Mesenchymal stem cell (in vitro differentiated cells and primary cell): ENCODE results near the gene UBL4A. TPM values are rescaled to one million over a fixed set of nuclear protein-coding genes. Genes with fewer than 3 reads are reported as not detected.

Experiments used
- DNase-seq: peaks from one replicate; pipeline ENCODE4 v3.0.0-alpha.2; 2013
- H2AFZ ChIP-seq: one replicate; pipeline ENCODE4 v1.6.1; 2013; ENCODE audit warnings: low read depth, mild to moderate bottlenecking, control low read depth, inconsistent platforms, low read length, moderate library complexity
- H2AK5ac ChIP-seq: 2 replicates; pipeline ENCODE4 v1.6.1; 2013; ENCODE audit warnings: low read length, moderate library complexity, mild to moderate bottlenecking, inconsistent platforms; ENCODE audit not compliant: severe bottlenecking
- H2BK120ac ChIP-seq: one replicate; pipeline ENCODE4 v1.6.1; 2013; ENCODE audit warnings: low read depth, mild to moderate bottlenecking, inconsistent platforms, low read length, moderate library complexity
- H2BK12ac ChIP-seq, 2 experiments: one replicate each; pipeline ENCODE4 v1.6.1; 2013; ENCODE audit warnings: inconsistent platforms in 2 of 2, low read length in 2 of 2, mild to moderate bottlenecking in 2 of 2, moderate library complexity in 2 of 2, control low read depth in 1 of 2
- H2BK15ac ChIP-seq: one replicate; pipeline ENCODE4 v1.6.1; 2013; ENCODE audit warnings: mild to moderate bottlenecking, low read depth, inconsistent platforms; ENCODE audit not compliant: poor library complexity, severe bottlenecking
- H2BK5ac ChIP-seq: 2 replicates; pipeline ENCODE4 v1.6.1; 2013; ENCODE audit warnings: low read depth, mild to moderate bottlenecking, low read length, control low read depth, inconsistent platforms; ENCODE audit not compliant: poor library complexity, severe bottlenecking
- H3K14ac ChIP-seq, 2 experiments: one replicate each; pipeline ENCODE4 v1.6.1; 2013; ENCODE audit warnings: inconsistent platforms in 2 of 2, low read length in 2 of 2, control low read depth in 1 of 2, mild to moderate bottlenecking in 1 of 2, moderate library complexity in 1 of 2
- H3K18ac ChIP-seq, 2 experiments: one replicate each; pipeline ENCODE4 v1.6.1; 2013; ENCODE audit warnings: inconsistent platforms in 2 of 2, low read length in 2 of 2, control low read depth in 1 of 2, low read depth in 1 of 2, mild to moderate bottlenecking in 1 of 2
- H3K23ac ChIP-seq, 2 experiments: one replicate each; pipeline ENCODE4 v1.6.1; 2013; ENCODE audit warnings: inconsistent platforms in 2 of 2, low read length in 2 of 2, mild to moderate bottlenecking in 2 of 2, moderate library complexity in 2 of 2, control low read depth in 1 of 2
- H3K27ac ChIP-seq: 2 replicates; pipeline ENCODE4 v1.5.1; 2013; ENCODE audit warnings: mild to moderate bottlenecking, moderate library complexity, low read length, control low read depth, inconsistent platforms; ENCODE audit not compliant: poor library complexity, severe bottlenecking
- H3K27me3 ChIP-seq, 2 experiments: 2 replicates each; pipeline versions ENCODE4 v1.6.1 to v1.7.0; 2013; ENCODE audit warnings: low read length in 2 of 2, mild to moderate bottlenecking in 2 of 2, moderate library complexity in 2 of 2, control low read depth in 1 of 2, inconsistent platforms in 1 of 2; ENCODE audit not compliant: control insufficient read depth in 1 of 2, insufficient read depth in 1 of 2
- H3K36me3 ChIP-seq, 2 experiments: 2 replicates each; pipeline versions ENCODE4 v1.6.1 to v1.7.0; 2013; ENCODE audit warnings: low read length in 2 of 2, control low read depth in 1 of 2, inconsistent platforms in 1 of 2, low read depth in 1 of 2, mild to moderate bottlenecking in 1 of 2; ENCODE audit not compliant: insufficient read depth in 2 of 2, control insufficient read depth in 1 of 2
- H3K4ac ChIP-seq, 2 experiments: one replicate each; pipeline ENCODE4 v1.6.1; 2013; ENCODE audit warnings: inconsistent platforms in 2 of 2, low read length in 2 of 2, mild to moderate bottlenecking in 2 of 2, moderate library complexity in 2 of 2, control low read depth in 1 of 2, low read depth in 1 of 2
- H3K4me1 ChIP-seq: 2 replicates; pipeline ENCODE4 v1.6.1; 2013; ENCODE audit warnings: low read depth, low read length, control low read depth; ENCODE audit not compliant: control insufficient read depth, insufficient read depth
- H3K4me2 ChIP-seq: 2 replicates; pipeline ENCODE4 v1.6.1; 2013; ENCODE audit warnings: low read length, mild to moderate bottlenecking, inconsistent platforms; ENCODE audit not compliant: poor library complexity, severe bottlenecking
- H3K4me3 ChIP-seq, 2 experiments: 2 replicates each; pipeline versions ENCODE4 v1.5.1 to v1.7.0; 2013; ENCODE audit warnings: low read length in 2 of 2, mild to moderate bottlenecking in 2 of 2, control low read depth in 1 of 2, low read depth in 1 of 2; ENCODE audit not compliant: insufficient read depth in 1 of 2
- H3K79me1 ChIP-seq: replicated peaks from 2 replicates; pipeline ENCODE4 v1.6.1; 2013; ENCODE audit warnings: mild to moderate bottlenecking, control low read depth, low read length, inconsistent platforms; ENCODE audit not compliant: poor library complexity, severe bottlenecking
- H3K9ac ChIP-seq: 2 replicates; pipeline ENCODE4 v1.7.0; 2013; ENCODE audit warnings: mild to moderate bottlenecking, low read length, moderate library complexity
- H3K9me3 ChIP-seq: 2 replicates; pipeline ENCODE4 v1.7.0; 2013; ENCODE audit warnings: mild to moderate bottlenecking, low read length; ENCODE audit not compliant: control insufficient read depth
- H4K8ac ChIP-seq: one replicate; pipeline ENCODE4 v1.6.1; 2013; ENCODE audit warnings: inconsistent platforms, mild to moderate bottlenecking, low read length, moderate library complexity
- H4K91ac ChIP-seq: one replicate; pipeline ENCODE4 v1.6.1; 2013; ENCODE audit warnings: mild to moderate bottlenecking, low read length, inconsistent platforms
- WGBS: methylation state at CpG from one replicate; pipeline ENCODE4 v1.1.7; 2013; ENCODE audit warnings: mixed read lengths; 5-methylcytosine and 5-hydroxymethylcytosine counted together
- small RNA-seq: library from polyadenylated mRNA; stranded (forward); fragments of <200 nt; extraction: miRNeasy Mini kit (QIAGEN cat#:217004); gene quantifications from one replicate; pipeline ENCODE3, GENCODE V24; 2013; ENCODE audit warnings: low read depth

The UBL4A gene

GRCh38 chrX:154435171-154435733 is 51.2 kb downstream of the UBL4A start:
- no peak overlapping the region for H3K18ac ChIP-seq
- no peak overlapping the region for H4K8ac ChIP-seq
- H3K9ac ChIP-seq = no peak overlapping the region
- no peak overlapping the region for H2BK12ac ChIP-seq
- no peak overlapping the region for H3K23ac ChIP-seq
- DNase-seq = no peak
- no peak overlapping the region for H3K4me2 ChIP-seq
- peaks cover 0 to 3% of the 10 kb centered on the region in 2 experiments for H3K27me3 ChIP-seq
- no peak overlapping the region for H2BK15ac ChIP-seq
- 95% methylated on average over 19 of the region's 19 CpGs for WGBS
- H3K4me3 ChIP-seq = no peak overlapping the region
- H3K4me1 ChIP-seq = peaks cover 28% of the 10 kb centered on the region
- no peak overlapping the region for H2BK5ac ChIP-seq
- no peak overlapping the region for H2AFZ ChIP-seq
- peaks cover 46 to 70% of the 10 kb centered on the region in 2 experiments for H3K36me3 ChIP-seq
- H3K9me3 ChIP-seq = no peaks in the 10 kb centered on the region
- no peak overlapping the region for H3K4ac ChIP-seq
- H2AK5ac ChIP-seq = no peak overlapping the region
- H3K27ac ChIP-seq = no peak overlapping the region
- no peak overlapping the region for H3K14ac ChIP-seq
- H4K91ac ChIP-seq = no peak overlapping the region
- H3K79me1 ChIP-seq = peaks cover 10% of the 10 kb centered on the region
- H2BK120ac ChIP-seq = no peak overlapping the region

GRCh38 chrX:154434394-154435168 is 51.8 kb downstream of the UBL4A start:
- Histone ChIP-seq H3K4me2 (no peak overlapping the region), H3K4me3 (no peak overlapping the region), H3K36me3 (peaks cover 43 to 64% of the 10 kb centered on the region in 2 experiments), H3K14ac (no peak overlapping the region), H3K9me3 (no peaks in the 10 kb centered on the region), H4K91ac (no peak overlapping the region), H4K8ac (no peak overlapping the region), H3K18ac (no peak overlapping the region), H3K79me1 (peaks cover 10% of the 10 kb centered on the region), H2BK5ac (no peak overlapping the region), H2AFZ (no peak overlapping the region), H3K23ac (no peak overlapping the region), H3K27ac (no peak overlapping the region), H2BK12ac (no peak overlapping the region), H3K27me3 (peaks cover 0 to 3% of the 10 kb centered on the region in 2 experiments), H3K4me1 (peaks cover 30% of the 10 kb centered on the region), H2BK15ac (no peak overlapping the region), H2BK120ac (no peak overlapping the region), H2AK5ac (no peak overlapping the region), H3K4ac (no peak overlapping the region), H3K9ac (no peak overlapping the region)
- WGBS = 100% methylated on average over 3 of the region's 7 CpGs
- no peak for DNase-seq

Small RNAs within 50 kb of the gene (small RNA-seq; reads per million reads assigned to genes)
- gene MIR6858 (2.9 reads per million, percentile 12 among the genes with 10 or more reads in this experiment), gene RN7SL697P (not detected)
